ENCODE results near the gene COL2A1. TPM values are rescaled to one million over a fixed set of nuclear protein-coding genes. Genes with fewer than 3 reads are reported as not detected.

The COL2A1 gene
- total RNA-seq, 1 experiment from 2014 or later: 10.8 TPM

DNA sequence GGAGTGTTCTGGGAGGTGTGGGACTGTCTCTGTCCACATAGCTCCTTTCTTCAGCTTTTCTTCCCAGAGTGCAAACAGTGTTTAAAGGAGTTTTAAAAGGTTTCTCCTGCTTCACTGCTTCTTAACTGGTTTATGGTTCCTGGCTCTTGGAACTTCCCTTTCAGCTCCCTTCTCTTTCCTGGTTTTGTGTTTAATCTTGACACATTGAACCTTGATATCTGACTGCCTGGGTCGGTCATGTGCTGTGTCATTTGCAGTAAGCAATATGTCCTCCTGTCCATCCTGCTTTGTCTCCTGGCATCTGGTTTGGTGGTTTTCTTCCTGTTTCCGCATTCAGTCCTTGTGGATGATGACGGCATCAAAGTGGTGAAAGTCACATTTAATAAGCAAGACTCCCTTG, 38.7 kb downstream of the COL2A1 start:
- H3K18ac ChIP-seq (ENCODE audit: insufficient read length, low read depth, low read length): no peak overlapping the region
- H3K14ac ChIP-seq (ENCODE audit: insufficient read depth, low read length): no peak overlapping the region
- Mint-ChIP-seq H3K4me1 (peaks cover 20 to 25% of the 10 kb centered on the region in 2 experiments), H3K36me3 (ENCODE audit: insufficient read depth in 1 of 3, low read depth in 3 of 3) (peaks cover 8 to 24% (median 9%) of the 10 kb centered on the region in 3 experiments), H3K27ac (no peak overlapping the region), H3K4me3 (no peak overlapping the region; a peak in 1 of 5 replicates), H3K9me3 (peaks cover 8 to 9% of the 10 kb centered on the region in 2 experiments; a peak in 4 of 5 replicates), H3K27me3 (ENCODE audit: low read depth) (peaks cover 53% of the 10 kb centered on the region)
- H2BK20ac ChIP-seq (ENCODE audit: low read depth, low read length, poor library complexity, severe bottlenecking): no peak overlapping the region
- H3K4me1 ChIP-seq (ENCODE audit: insufficient read depth, low read length): no peaks in the 10 kb centered on the region
- H3K23me2 ChIP-seq (ENCODE audit: insufficient read length, low read depth, low read length, poor library complexity, severe bottlenecking): peaks cover 8% of the 10 kb centered on the region
- H3K27me3 ChIP-seq (ENCODE audit: insufficient read depth, low read length): no peaks in the 10 kb centered on the region; the same call in 1 of the 2 replicates
- no peak overlapping the region for H2AK5ac ChIP-seq (ENCODE audit: insufficient read length, low read length)
- H3K27ac ChIP-seq (ENCODE audit: insufficient read length, low read depth, low read length): no peak overlapping the region
- no peak overlapping the region for H2BK15ac ChIP-seq (ENCODE audit: low read depth, low read length)
- no peaks in the 10 kb centered on the region for H4K20me1 ChIP-seq (ENCODE audit: control insufficient read depth, insufficient read depth, insufficient read length)
- no peak overlapping the region for H2BK12ac ChIP-seq (ENCODE audit: insufficient read length, low read depth, low read length)
- no peaks in the 10 kb centered on the region for H3K79me1 ChIP-seq (ENCODE audit: insufficient read depth, low read depth, low read length, poor library complexity, severe bottlenecking)
- no peak overlapping the region for H3T11ph ChIP-seq (ENCODE audit: low read length)
- no peak overlapping the region for H4K8ac ChIP-seq (replicated peaks; ENCODE audit: insufficient read length, low read depth, low read length)
- H2AFZ ChIP-seq (ENCODE audit: low read length): no peak overlapping the region
- no CpG with 5 or more reads among the region's 3 CpGs for WGBS (ENCODE audit: extremely low coverage, insufficient read length, low lambda C conversion rate)
- no peak overlapping the region for H3K56ac ChIP-seq (ENCODE audit: insufficient read length, low read depth, low read length)
- DNase-seq: no peak
- no peak overlapping the region for H4K91ac ChIP-seq (ENCODE audit: insufficient read length, low read depth, low read length)
- TF ChIP-seq, protein P1, sequence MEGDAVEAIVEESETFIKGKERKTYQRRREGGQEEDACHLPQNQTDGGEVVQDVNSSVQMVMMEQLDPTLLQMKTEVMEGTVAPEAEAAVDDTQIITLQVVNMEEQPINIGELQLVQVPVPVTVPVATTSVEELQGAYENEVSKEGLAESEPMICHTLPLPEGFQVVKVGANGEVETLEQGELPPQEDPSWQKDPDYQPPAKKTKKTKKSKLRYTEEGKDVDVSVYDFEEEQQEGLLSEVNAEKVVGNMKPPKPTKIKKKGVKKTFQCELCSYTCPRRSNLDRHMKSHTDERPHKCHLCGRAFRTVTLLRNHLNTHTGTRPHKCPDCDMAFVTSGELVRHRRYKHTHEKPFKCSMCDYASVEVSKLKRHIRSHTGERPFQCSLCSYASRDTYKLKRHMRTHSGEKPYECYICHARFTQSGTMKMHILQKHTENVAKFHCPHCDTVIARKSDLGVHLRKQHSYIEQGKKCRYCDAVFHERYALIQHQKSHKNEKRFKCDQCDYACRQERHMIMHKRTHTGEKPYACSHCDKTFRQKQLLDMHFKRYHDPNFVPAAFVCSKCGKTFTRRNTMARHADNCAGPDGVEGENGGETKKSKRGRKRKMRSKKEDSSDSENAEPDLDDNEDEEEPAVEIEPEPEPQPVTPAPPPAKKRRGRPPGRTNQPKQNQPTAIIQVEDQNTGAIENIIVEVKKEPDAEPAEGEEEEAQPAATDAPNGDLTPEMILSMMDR (conservative IDR thresholded peaks at IDR 0.05): no peak
- no peak overlapping the region for H3K23ac ChIP-seq (ENCODE audit: insufficient read length, low read depth, low read length)
- no peak overlapping the region for H2BK5ac ChIP-seq (ENCODE audit: insufficient read length, low read length)
- no peaks in the 10 kb centered on the region for H3K79me2 ChIP-seq (ENCODE audit: insufficient read depth, low read length)
- H3K9ac ChIP-seq (ENCODE audit: extremely low read depth, insufficient read length, low read length): no peak overlapping the region
- H2BK120ac ChIP-seq (ENCODE audit: low read depth, low read length, poor library complexity, severe bottlenecking): no peak overlapping the region
- H4K5ac ChIP-seq (ENCODE audit: insufficient read length, low read depth, low read length): no peak overlapping the region
- H3K4ac ChIP-seq (ENCODE audit: low read depth, low read length): no peak overlapping the region
- H3K4me2 ChIP-seq (ENCODE audit: insufficient read depth, insufficient read length, low read length): no peak overlapping the region
- peaks cover under 1% of the 10 kb centered on the region for H3K9me3 ChIP-seq (ENCODE audit: control insufficient read depth, low read depth, low read length)

Data from H9 (cell line).